Measurements from ENCODE around the gene NPDC1.

- TF ChIP-seq EZH2 (IDR thresholded peaks at IDR 0.05; ENCODE audit: borderline replicate concordance, low read length) (no peak), CTCF (IDR thresholded peaks at IDR 0.05; ENCODE audit: low read length) (no peak)
These were observed 2.9 kb upstream of the NPDC1 start for GRCh38 chr9:137048655-137049543.

Data from OCI-LY1 (cell line).